ENCODE data around the gene SLC6A9.
A peak's percentile ranks its signal among the peaks of the same experiment; 100 is the strongest.

SLC6A9 gene

GRCh38 chr1:43975249-43975961 is 55.9 kb downstream of the SLC6A9 start:
- TF ChIP-seq TAF1 (IDR thresholded peaks at IDR 0.05; ENCODE audit: low read depth) (no peak; the same call in 1 of the 2 replicates), CEBPB (IDR thresholded peaks at IDR 0.05) (no peak), EP300 (IDR thresholded peaks at IDR 0.05; ENCODE audit: borderline replicate concordance) (no peak), NFIC (IDR thresholded peaks at IDR 0.05) (no peak), MAX (IDR thresholded peaks at IDR 0.05) (no peak), TCF12 (IDR thresholded peaks at IDR 0.05; ENCODE audit: low read depth) (no peak), YY1 (IDR thresholded peaks at IDR 0.05; ENCODE audit: low read depth) (no peak), ZBTB7A (IDR thresholded peaks at IDR 0.05; ENCODE audit: low read depth) (no peak), EGR1 (IDR thresholded peaks at IDR 0.05) (no peak), REST (IDR thresholded peaks at IDR 0.05; ENCODE audit: low read depth) (no peak), CREB1 (IDR thresholded peaks at IDR 0.05; ENCODE audit: low read depth) (no peak), TEAD4 (IDR thresholded peaks at IDR 0.05) (no peak), FOXM1 (IDR thresholded peaks at IDR 0.05; ENCODE audit: borderline replicate concordance, low read depth) (no peak), USF1 (IDR thresholded peaks at IDR 0.05) (no peak), RAD21 (IDR thresholded peaks at IDR 0.05; ENCODE audit: low read depth) (no peak)

- TF ChIP-seq TEAD4 (IDR thresholded peaks at IDR 0.05) (0 out of 2 replicates have a peak, but pooled peaks have one; percentile 3), USF1 (IDR thresholded peaks at IDR 0.05) (peak; percentile 100), CEBPB (IDR thresholded peaks at IDR 0.05) (no peak), RAD21 (IDR thresholded peaks at IDR 0.05; ENCODE audit: low read depth) (no peak), CREB1 (IDR thresholded peaks at IDR 0.05; ENCODE audit: low read depth) (peak; percentile 60; the same call in 1 of the 2 replicates), EP300 (IDR thresholded peaks at IDR 0.05; ENCODE audit: borderline replicate concordance) (no peak), YY1 (IDR thresholded peaks at IDR 0.05; ENCODE audit: low read depth) (peak; percentile 69; the same call in 1 of the 2 replicates), FOXM1 (IDR thresholded peaks at IDR 0.05; ENCODE audit: borderline replicate concordance, low read depth) (no peak), REST (IDR thresholded peaks at IDR 0.05; ENCODE audit: low read depth) (no peak), MAX (IDR thresholded peaks at IDR 0.05) (peak; percentile 63; the same call in 1 of the 2 replicates), NFIC (IDR thresholded peaks at IDR 0.05) (no peak), TCF12 (IDR thresholded peaks at IDR 0.05; ENCODE audit: low read depth) (peak; percentile 56; the same call in 1 of the 2 replicates), EGR1 (IDR thresholded peaks at IDR 0.05) (0 out of 2 replicates have a peak, but pooled peaks have one; percentile 4), ZBTB7A (IDR thresholded peaks at IDR 0.05; ENCODE audit: low read depth) (peak; percentile 50; the same call in 1 of the 2 replicates), TAF1 (IDR thresholded peaks at IDR 0.05; ENCODE audit: low read depth) (peak; percentile 63)
Observed at GRCh38 chr1:43974443-43975248, 56.6 kb downstream of the SLC6A9 start, which contains the start of gene ATP6V0B. TSS of gene ATP6V0B (plus strand) at chr1:43974960. CDS start at chr1:43975041, 81 bp downstream.

GRCh38 chr1:43973981-43974442 is 57.2 kb downstream of the SLC6A9 start:
- TF ChIP-seq NFIC (IDR thresholded peaks at IDR 0.05) (no peak), CREB1 (IDR thresholded peaks at IDR 0.05; ENCODE audit: low read depth) (no peak), ZBTB7A (IDR thresholded peaks at IDR 0.05; ENCODE audit: low read depth) (no peak)

- no peak for TF ChIP-seq CEBPB (IDR thresholded peaks at IDR 0.05)
- TF ChIP-seq MAX (IDR thresholded peaks at IDR 0.05) = no peak
- no peak for TF ChIP-seq REST (IDR thresholded peaks at IDR 0.05; ENCODE audit: low read depth)
Observed at GRCh38 chr1:43971336-43971980, 59.8 kb downstream of the SLC6A9 start.
